Nephron progenitor cell (in vitro differentiated cells): ENCODE results near the gene POLR2C.
"Not testable (repeated sequence)": the region's sequence is repeated elsewhere in the genome, so short reads cannot be mapped to it uniquely, and the experiment has no call there.

Experiments
- DNase-seq: peaks from one replicate; pipeline ENCODE4 v3.0.0; 2021
- H3K27ac Mint-ChIP-seq: 2 replicates; pipeline ENCODE4 v1.8.0; 2021; ENCODE audit warnings: mild to moderate bottlenecking, moderate library complexity, mixed read lengths
- H3K27me3 Mint-ChIP-seq: 2 replicates; pipeline ENCODE4 v1.8.0; 2021; ENCODE audit warnings: mild to moderate bottlenecking, low read depth, mixed read lengths; ENCODE audit not compliant: poor library complexity
- H3K36me3 Mint-ChIP-seq: 2 replicates; pipeline ENCODE4 v1.8.0; 2021; ENCODE audit warnings: low read depth, mixed read lengths
- H3K4me1 Mint-ChIP-seq: 2 replicates; pipeline ENCODE4 v1.8.0; 2021; ENCODE audit warnings: mixed read lengths
- H3K4me3 Mint-ChIP-seq: 2 replicates; pipeline ENCODE4 v1.8.0; 2021; ENCODE audit warnings: mild to moderate bottlenecking, moderate library complexity, mixed read lengths
- H3K9me3 Mint-ChIP-seq: 2 replicates; pipeline ENCODE4 v1.8.0; 2021; ENCODE audit warnings: mild to moderate bottlenecking, moderate library complexity, mixed read lengths
- CTCF ChIP-seq: fragments of 200-600 bp; sonication (generic); IDR thresholded peaks from 2 replicates; pipeline ENCODE4 v1.5.0; 2021; ENCODE audit warnings: antibody characterized with exemption

Gene POLR2C

DNA sequence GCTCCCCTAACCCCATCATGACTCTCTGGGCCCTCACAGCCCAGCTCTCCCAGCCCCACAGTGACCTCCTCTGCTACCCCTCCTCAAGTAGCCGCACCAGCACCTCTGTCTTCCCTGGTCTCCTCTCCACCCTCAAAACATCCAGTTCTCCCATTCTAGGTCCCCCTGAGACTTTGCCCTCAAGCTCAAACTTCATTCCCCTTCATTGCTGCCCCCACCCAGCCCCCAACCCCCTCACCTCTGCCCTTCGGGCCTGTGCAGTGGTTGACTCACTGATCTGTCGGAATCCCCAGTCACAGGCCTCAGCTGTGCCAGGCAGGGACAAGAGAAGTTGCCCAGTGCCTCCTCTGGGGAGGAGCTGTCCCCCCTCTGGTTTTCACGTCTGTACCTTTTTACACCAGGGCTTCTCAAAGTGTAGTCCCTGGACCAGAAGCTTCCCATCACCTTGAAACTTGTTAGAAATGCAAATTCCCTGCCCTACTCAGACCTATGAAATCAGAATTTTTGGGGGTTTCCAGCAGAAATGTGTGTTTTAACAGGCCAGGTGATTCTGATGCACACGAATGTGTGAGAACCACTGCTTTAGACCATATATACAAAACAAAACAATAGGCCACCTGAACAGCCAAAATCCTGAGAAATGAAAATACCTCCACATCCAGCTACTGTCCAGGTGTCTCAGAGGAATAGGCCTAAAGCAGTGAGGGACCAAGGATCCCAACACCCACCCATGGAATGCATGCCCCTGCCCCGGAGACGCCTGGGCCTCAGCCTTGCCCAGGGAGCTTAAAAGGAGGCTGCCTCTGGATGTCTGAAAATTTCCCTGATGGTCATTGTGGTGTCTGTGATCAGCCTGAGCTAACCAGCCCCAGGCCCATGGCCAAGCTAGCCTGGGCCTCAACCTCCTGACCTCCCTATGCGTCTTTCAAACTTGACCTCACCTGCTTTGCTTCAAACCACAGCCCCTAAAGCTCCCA is 24.7 kb downstream of the POLR2C start:
- H3K27ac Mint-ChIP-seq = no peak overlapping the region
- H3K4me3 Mint-ChIP-seq = peak overlapping the region; percentile 81
- H3K36me3 Mint-ChIP-seq = no peaks in the 10 kb centered on the region
- no peak for DNase-seq
- peaks cover 5% of the 10 kb centered on the region for H3K9me3 Mint-ChIP-seq
- no peak for TF ChIP-seq CTCF
- peaks cover under 1% of the 10 kb centered on the region for H3K27me3 Mint-ChIP-seq
- peaks cover 29% of the 10 kb centered on the region for H3K4me1 Mint-ChIP-seq

DNA sequence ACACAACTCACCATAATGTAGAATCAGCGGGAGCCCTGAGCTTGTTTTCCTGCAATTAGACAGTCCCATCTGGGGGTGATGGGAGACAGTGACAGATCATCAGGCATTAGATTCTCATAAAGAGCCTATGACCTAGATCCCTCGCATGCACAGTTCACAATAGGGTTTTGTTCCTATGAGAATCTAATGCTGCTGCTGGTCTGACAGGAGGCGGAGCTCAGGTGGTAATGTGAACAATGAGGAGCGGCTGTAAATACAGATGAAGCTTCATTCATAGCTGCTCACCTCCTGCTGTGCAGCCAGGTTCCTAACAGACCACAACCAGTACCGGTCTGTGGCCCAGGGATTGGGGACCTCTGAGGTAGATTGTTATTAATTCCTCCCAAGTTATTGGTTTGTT is 26.8 kb downstream of the POLR2C start:
- Mint-ChIP-seq H3K4me1 (peaks cover 35% of the 10 kb centered on the region), H3K9me3 (peaks cover 5% of the 10 kb centered on the region), H3K4me3 (no peak overlapping the region), H3K27ac (no peak overlapping the region), H3K36me3 (no peaks in the 10 kb centered on the region), H3K27me3 (peaks cover 7% of the 10 kb centered on the region)
- DNase-seq = no peak
- TF ChIP-seq CTCF = no peak

DNA sequence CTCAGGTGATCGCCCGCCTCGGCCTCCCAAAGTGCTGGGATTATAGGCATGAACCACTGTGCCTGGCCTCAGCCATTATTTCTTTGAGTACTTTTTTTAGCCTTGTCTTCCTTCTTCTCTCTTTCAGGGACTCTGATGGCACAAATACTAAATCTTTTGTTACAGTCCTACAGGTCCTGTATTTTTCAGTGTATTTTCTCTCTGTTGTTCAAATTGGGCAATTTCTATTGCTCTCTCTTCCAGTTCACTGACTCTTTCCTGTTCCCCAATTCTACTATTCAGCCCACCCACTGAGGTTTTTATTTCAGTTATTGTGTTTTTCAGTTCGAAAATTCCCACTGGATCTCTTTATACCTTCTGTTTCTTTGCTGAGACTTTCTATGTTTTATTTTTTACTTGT is 31.3 kb downstream of the POLR2C start:
- Mint-ChIP-seq H3K27me3 (peaks cover 10% of the 10 kb centered on the region), H3K4me3 (no peak overlapping the region), H3K4me1 (peaks cover 5% of the 10 kb centered on the region), H3K36me3 (no peaks in the 10 kb centered on the region), H3K27ac (no peak overlapping the region), H3K9me3 (peaks cover 5% of the 10 kb centered on the region)
- no peak for TF ChIP-seq CTCF
- DNase-seq = no peak

DNA sequence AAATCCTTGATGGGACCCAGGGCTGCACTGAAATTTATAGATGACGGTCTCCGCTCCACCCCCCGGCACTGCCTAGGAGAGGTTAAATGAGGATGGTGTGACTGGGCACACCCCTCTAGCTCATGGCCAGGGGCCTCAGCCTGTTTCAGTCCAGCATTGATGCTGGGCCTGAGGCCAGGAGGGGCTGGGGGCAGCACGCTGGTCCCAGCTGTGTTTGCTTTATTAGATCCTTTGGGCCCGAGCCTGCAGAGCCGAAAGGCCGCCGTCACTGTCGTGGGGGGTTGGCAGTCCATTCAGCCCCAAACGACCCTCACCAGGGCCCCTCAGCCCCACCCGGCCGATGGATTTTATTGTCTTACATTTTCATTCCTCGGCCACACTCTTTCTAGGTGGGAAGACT is 34.6 kb downstream of the POLR2C start:
- TF ChIP-seq CTCF = no peak
- no peaks in the 10 kb centered on the region for H3K36me3 Mint-ChIP-seq
- H3K27me3 Mint-ChIP-seq = peaks cover 10% of the 10 kb centered on the region
- peaks cover 20% of the 10 kb centered on the region for H3K4me1 Mint-ChIP-seq
- no peak overlapping the region for H3K27ac Mint-ChIP-seq
- H3K9me3 Mint-ChIP-seq = no peaks in the 10 kb centered on the region
- H3K4me3 Mint-ChIP-seq = no peak overlapping the region
- DNase-seq = no peak

DNA sequence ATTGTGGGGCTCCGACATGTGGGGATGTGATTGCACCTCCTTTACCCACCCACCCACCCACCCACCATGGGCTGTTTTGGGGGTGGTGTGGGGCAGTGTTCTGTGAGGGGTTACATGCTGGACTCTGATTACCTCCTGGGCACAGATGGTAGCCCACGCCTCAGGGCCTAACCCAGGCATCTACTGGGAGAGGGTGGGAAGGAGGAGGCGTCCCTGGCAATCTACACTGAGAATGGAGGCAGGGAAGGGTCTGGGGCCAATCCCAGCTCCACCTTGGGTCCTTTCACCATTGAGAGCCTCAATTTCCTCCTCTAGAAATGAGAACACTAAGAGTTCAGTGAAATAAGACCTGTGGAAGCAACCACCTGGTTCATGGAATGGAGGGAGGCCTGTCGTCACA is 35.6 kb downstream of the POLR2C start:
- Mint-ChIP-seq H3K9me3 (no peaks in the 10 kb centered on the region), H3K36me3 (no peaks in the 10 kb centered on the region), H3K4me3 (no peak overlapping the region), H3K27me3 (peaks cover 8% of the 10 kb centered on the region), H3K4me1 (peaks cover 29% of the 10 kb centered on the region), H3K27ac (no peak overlapping the region)
- no peak for DNase-seq
- TF ChIP-seq CTCF = no peak

DNA sequence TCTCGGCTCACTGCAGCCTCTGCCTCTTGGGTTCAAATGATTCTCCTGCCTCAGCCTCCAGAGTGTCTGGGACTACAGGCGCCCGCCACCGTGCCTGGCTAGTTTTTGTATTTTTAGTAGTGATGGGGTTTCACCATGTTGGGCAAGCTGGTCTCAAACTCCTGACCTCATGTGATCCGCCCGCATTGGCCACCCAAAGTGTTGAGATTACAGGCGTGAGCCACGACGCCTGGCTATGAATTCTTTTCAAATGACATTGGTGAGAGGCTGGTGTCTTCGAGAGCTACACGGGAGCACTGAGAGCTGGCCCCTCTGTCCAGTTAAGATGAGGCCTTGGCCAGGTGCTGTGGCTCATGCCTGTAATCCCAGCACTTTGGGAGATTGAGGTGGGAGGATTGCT is 37.5 kb downstream of the POLR2C start:
- not testable (repeated sequence) for H3K27ac Mint-ChIP-seq

More for the DNA sequence above, 37.5 kb downstream of the POLR2C start:
- DNase-seq, H3K36me3 Mint-ChIP-seq, H3K27me3 Mint-ChIP-seq, H3K9me3 Mint-ChIP-seq, H3K4me3 Mint-ChIP-seq: not testable (repeated sequence)
- H3K4me1 Mint-ChIP-seq = peaks cover 43% of the 10 kb centered on the region
